Natural killer cell (primary cell): ENCODE data around the gene CD79A. TPM values are rescaled to one million over a fixed set of nuclear protein-coding genes. Genes with fewer than 3 reads are reported as not detected.

Experiments
- ATAC-seq, 3 donors: fragments of 150-1000 bp in 2 of 3; fragments of 200-7000 bp in 1 of 3; cut with Tn5 transposase; 1 replicate in 1 of 3; 2 replicates in 2 of 3; pipeline ENCODE4 v1.10.0; 2021; ENCODE audit warnings: mild to moderate bottlenecking in 2 of 3, moderate library complexity in 2 of 3
- DNase-seq, 2 donors: peaks; one replicate each; pipeline versions ENCODE4 v3.0.0 to v3.0.0-alpha.2; 2013 to 2021; ENCODE audit warnings: mixed read lengths in 1 of 2
- H3K27ac ChIP-seq: one replicate; pipeline ENCODE4 v1.5.1; 2013; ENCODE audit warnings: mild to moderate bottlenecking, low read length
- H3K27me3 ChIP-seq: one replicate; pipeline ENCODE4 v1.6.1; 2013; ENCODE audit warnings: low read length; ENCODE audit not compliant: control insufficient read depth, insufficient read depth
- H3K36me3 ChIP-seq: one replicate; pipeline ENCODE4 v1.6.1; 2013; ENCODE audit warnings: low read length; ENCODE audit not compliant: control insufficient read depth, insufficient read depth
- H3K4me1 ChIP-seq: one replicate; pipeline ENCODE4 v1.6.1; 2013; ENCODE audit warnings: low read length; ENCODE audit not compliant: control insufficient read depth, insufficient read depth
- H3K4me3 ChIP-seq: one replicate; pipeline ENCODE4 v1.5.1; 2013; ENCODE audit warnings: low read length
- H3K9me3 ChIP-seq: one replicate; pipeline ENCODE4 v1.6.1; 2013; ENCODE audit warnings: low read length; ENCODE audit not compliant: control insufficient read depth, insufficient read depth
- H3K27ac Mint-ChIP-seq, 2 donors: one replicate each; pipeline ENCODE4 v1.8.0; 2022; ENCODE audit warnings: mild to moderate bottlenecking in 2 of 2, mixed read lengths in 2 of 2, moderate library complexity in 1 of 2
- H3K27me3 Mint-ChIP-seq, 2 donors: one replicate each; pipeline ENCODE4 v1.8.0; 2022; ENCODE audit warnings: low read depth in 2 of 2, mixed read lengths in 2 of 2
- H3K36me3 Mint-ChIP-seq: one replicate; pipeline ENCODE4 v1.8.0; 2022; ENCODE audit warnings: mixed read lengths
- H3K4me1 Mint-ChIP-seq, 2 donors: one replicate each; pipeline ENCODE4 v1.8.0; 2022; ENCODE audit warnings: mixed read lengths in 2 of 2
- H3K4me3 Mint-ChIP-seq: one replicate; pipeline ENCODE4 v1.8.0; 2022; ENCODE audit warnings: mild to moderate bottlenecking, moderate library complexity, mixed read lengths
- H3K9me3 Mint-ChIP-seq, 2 donors: one replicate each; pipeline ENCODE4 v1.8.0; 2022; ENCODE audit warnings: mixed read lengths in 2 of 2
- WGBS: methylation state at CpG from one replicate; pipeline ENCODE4 v1.1.7; 2013; ENCODE audit warnings: missing lambda C conversion rate; ENCODE audit not compliant: insufficient coverage; 5-methylcytosine and 5-hydroxymethylcytosine counted together
- intact Hi-C: fragments of 100-400 bp; cut with micrococcal nuclease; formaldehyde crosslinking; loops from one replicate; pipeline ENCODE4 v1.14.2; 2022
- total RNA-seq, 4 donors: library from RNA; stranded (reverse); fragments of 120-200 nt in 1 of 4; gene quantifications; one replicate each; pipeline versions ENCODE4 v1.2.3 to v1.2.4, GENCODE V29; 2013 to 2022
- TF ChIP-seq, protein P1 (sequence below): fragments of 200-600 bp; IDR thresholded peaks from one replicate; pipeline ENCODE4 v1.8.0; 2022; ENCODE audit warnings: antibody characterized with exemption

Gene CD79A
- total RNA-seq, 3 donors from 2014 or later (not counting 1 experiment from before 2014, with no cell fraction given): 5.6 to 35.5 (median 6.0) TPM

DNA sequence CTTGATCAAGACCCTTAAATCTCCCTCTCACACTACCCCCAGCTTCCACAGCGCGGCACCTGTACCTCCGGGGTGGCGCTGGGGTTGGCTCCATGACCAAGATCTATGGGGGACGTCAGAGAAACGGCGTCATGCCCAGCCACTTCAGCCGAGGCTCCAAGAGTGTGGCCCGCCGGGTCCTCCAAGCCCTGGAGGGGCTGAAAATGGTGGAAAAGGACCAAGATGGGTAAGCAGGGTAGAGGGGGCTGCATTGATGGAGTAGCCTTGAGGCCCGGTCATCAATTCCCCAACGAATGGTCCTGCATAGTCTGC is 8.1 kb upstream of the CD79A start:
- 96% methylated on average over 12 of the region's 12 CpGs for WGBS
- H3K36me3 ChIP-seq: peaks cover 47% of the 10 kb centered on the region
- intact Hi-C loops: no loop called here

DNA sequence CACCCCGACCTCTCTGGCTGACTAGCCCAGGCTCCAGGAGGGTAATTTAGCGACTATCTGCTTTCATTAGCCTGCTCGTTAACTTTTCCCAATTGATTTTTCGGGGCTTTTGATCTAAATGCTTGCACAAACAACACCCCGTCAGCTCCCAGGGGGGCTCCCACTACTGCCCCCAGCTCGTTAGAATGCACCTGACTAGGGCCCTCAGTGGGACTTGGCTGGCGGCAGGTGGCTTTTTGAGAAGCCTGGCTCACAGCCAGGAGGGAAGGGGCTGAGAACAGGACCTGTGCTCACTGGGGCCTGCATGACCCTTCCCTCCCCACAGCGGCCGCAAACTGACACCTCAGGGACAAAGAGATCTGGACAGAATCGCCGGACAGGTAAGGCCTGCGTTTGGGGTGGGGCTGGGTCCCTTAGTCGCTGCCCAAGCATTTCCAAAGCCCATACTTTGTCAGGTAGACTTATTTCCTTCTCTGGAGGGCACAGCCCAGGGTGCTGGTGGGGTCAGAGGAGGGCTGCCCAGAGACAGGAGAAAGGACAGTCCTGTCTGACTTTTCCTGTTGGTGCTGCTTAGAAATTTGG is 7.6 kb upstream of the CD79A start:
- H3K36me3 ChIP-seq: peaks cover 42% of the 10 kb centered on the region
- Mint-ChIP-seq H3K36me3 (no peaks in the 10 kb centered on the region), H3K4me1 (peaks cover 29 to 50% of the 10 kb centered on the region in 2 donors), H3K9me3 (no peaks in the 10 kb centered on the region), H3K27me3 (no peaks in the 10 kb centered on the region), H3K4me3 (no peak overlapping the region), H3K27ac (peak overlapping the region; percentile 95 to 97)
- no peak for ATAC-seq
- H3K27ac ChIP-seq: peak overlapping the region; percentile 79
- H3K4me3 ChIP-seq: no peak overlapping the region
- no peaks in the 10 kb centered on the region for H3K27me3 ChIP-seq
- 88% methylated on average over 13 of the region's 13 CpGs for WGBS
- TF ChIP-seq, protein P1, sequence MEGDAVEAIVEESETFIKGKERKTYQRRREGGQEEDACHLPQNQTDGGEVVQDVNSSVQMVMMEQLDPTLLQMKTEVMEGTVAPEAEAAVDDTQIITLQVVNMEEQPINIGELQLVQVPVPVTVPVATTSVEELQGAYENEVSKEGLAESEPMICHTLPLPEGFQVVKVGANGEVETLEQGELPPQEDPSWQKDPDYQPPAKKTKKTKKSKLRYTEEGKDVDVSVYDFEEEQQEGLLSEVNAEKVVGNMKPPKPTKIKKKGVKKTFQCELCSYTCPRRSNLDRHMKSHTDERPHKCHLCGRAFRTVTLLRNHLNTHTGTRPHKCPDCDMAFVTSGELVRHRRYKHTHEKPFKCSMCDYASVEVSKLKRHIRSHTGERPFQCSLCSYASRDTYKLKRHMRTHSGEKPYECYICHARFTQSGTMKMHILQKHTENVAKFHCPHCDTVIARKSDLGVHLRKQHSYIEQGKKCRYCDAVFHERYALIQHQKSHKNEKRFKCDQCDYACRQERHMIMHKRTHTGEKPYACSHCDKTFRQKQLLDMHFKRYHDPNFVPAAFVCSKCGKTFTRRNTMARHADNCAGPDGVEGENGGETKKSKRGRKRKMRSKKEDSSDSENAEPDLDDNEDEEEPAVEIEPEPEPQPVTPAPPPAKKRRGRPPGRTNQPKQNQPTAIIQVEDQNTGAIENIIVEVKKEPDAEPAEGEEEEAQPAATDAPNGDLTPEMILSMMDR: no peak
- peaks cover 77% of the 10 kb centered on the region for H3K4me1 ChIP-seq
- DNase-seq: no peak
- intact Hi-C loops: no loop called here
- H3K9me3 ChIP-seq: no peaks in the 10 kb centered on the region

More for the DNA sequence above, 8.1 kb upstream of the CD79A start:
- H3K4me1 ChIP-seq: peaks cover 77% of the 10 kb centered on the region
- H3K9me3 ChIP-seq: no peaks in the 10 kb centered on the region
- no peak for ATAC-seq
- Mint-ChIP-seq H3K4me3 (no peak overlapping the region), H3K36me3 (no peaks in the 10 kb centered on the region), H3K27ac (peak overlapping the region; percentile 23 to 52), H3K9me3 (no peaks in the 10 kb centered on the region), H3K27me3 (no peaks in the 10 kb centered on the region), H3K4me1 (peaks cover 32 to 55% of the 10 kb centered on the region in 2 donors)
- no peak overlapping the region for H3K27ac ChIP-seq
- H3K4me3 ChIP-seq: no peak overlapping the region
- no peak for DNase-seq
- H3K27me3 ChIP-seq: no peaks in the 10 kb centered on the region
- TF ChIP-seq, protein P1: no peak

DNA sequence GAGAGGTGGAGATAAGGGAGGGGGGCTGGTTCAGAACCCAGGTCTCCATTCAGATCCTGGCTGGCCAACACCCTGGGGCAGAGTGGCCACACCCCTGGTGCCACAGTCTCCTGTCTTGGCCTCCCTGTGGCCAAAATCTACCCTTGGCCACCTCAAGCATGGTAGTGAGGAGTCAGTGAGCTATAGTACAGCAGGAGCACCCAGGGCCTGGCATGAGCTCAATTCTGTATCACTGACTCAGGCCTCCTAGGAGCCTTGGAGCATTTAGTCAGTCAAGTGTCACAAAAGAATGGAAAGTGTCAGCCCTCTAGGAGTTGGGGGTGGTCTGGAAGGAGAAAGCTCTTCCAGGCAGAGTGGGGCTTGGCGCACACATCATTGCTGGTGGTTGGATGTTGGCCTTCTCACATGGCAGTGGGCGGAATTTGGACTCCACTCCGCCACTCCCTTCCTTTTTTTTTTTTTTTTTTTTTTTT is 6.6 kb upstream of the CD79A start:
- H3K9me3 ChIP-seq: no peaks in the 10 kb centered on the region
- Mint-ChIP-seq H3K4me3 (peak overlapping the region; percentile 17), H3K27ac (peak overlapping the region; percentile 95 to 97), H3K36me3 (no peaks in the 10 kb centered on the region), H3K4me1 (peaks cover 30 to 51% of the 10 kb centered on the region in 2 donors), H3K27me3 (no peaks in the 10 kb centered on the region), H3K9me3 (no peaks in the 10 kb centered on the region)
- no peak overlapping the region for H3K4me3 ChIP-seq
- peaks cover 81% of the 10 kb centered on the region for H3K4me1 ChIP-seq
- WGBS: no CpG with 5 or more reads among the region's 3 CpGs
- peaks cover 33% of the 10 kb centered on the region for H3K36me3 ChIP-seq
- no peaks in the 10 kb centered on the region for H3K27me3 ChIP-seq
- ATAC-seq: no peak
- TF ChIP-seq, protein P1: no peak
- peak in 1 of 2 donors; percentile 31 for DNase-seq
- H3K27ac ChIP-seq: peak overlapping the region; percentile 79
- intact Hi-C loops: no loop called here
